Astrocyte (in vitro differentiated cells and primary cell): ENCODE data around the gene AK8. TPM values are rescaled to one million over a fixed set of nuclear protein-coding genes. Genes with fewer than 3 reads are reported as not detected.

Experiments used
- DNase-seq: peaks from one replicate; pipeline ENCODE4 v3.0.0-alpha.2; 2010; ENCODE audit warnings: low read depth
- FAIRE-seq: peaks from 2 replicates; lab custom pipeline; 2011; peaks lifted over from hg19 to GRCh38; lab: Jason Lieb, UNC
- H2AFZ ChIP-seq: 2 replicates; pipeline ENCODE4 v1.6.0; 2012; ENCODE audit warnings: low read depth, low read length, inconsistent platforms
- H3K27ac ChIP-seq: 2 replicates; pipeline ENCODE4 v1.5.1; 2011; ENCODE audit warnings: low read depth, low read length, inconsistent platforms
- H3K27me3 ChIP-seq: 2 replicates; pipeline ENCODE4 v1.6.0; 2011; ENCODE audit warnings: low read length, inconsistent platforms; ENCODE audit not compliant: insufficient read depth
- H3K36me3 ChIP-seq: 2 replicates; pipeline ENCODE4 v1.5.1; 2011; ENCODE audit warnings: low read length, inconsistent platforms; ENCODE audit not compliant: insufficient read depth
- H3K4me1 ChIP-seq: 2 replicates; pipeline ENCODE4 v1.5.1; 2011; ENCODE audit warnings: low read length, inconsistent platforms; ENCODE audit not compliant: insufficient read depth
- H3K4me2 ChIP-seq: 2 replicates; pipeline ENCODE4 v1.6.0; 2012; ENCODE audit warnings: low read length, inconsistent platforms
- H3K4me3 ChIP-seq: 2 replicates; pipeline ENCODE4 v1.5.1; 2011; ENCODE audit warnings: low read depth, mild to moderate bottlenecking, low read length, inconsistent platforms; ENCODE audit not compliant: insufficient read depth
- H3K79me2 ChIP-seq: 2 replicates; pipeline ENCODE4 v1.6.0; 2012; ENCODE audit warnings: mild to moderate bottlenecking, low read length, inconsistent platforms; ENCODE audit not compliant: insufficient read depth
- H3K9ac ChIP-seq: 2 replicates; pipeline ENCODE4 v1.6.0; 2012; ENCODE audit warnings: mild to moderate bottlenecking, low read length, inconsistent platforms
- H3K9me3 ChIP-seq: 2 replicates; pipeline ENCODE4 v1.5.1; 2012; ENCODE audit warnings: low read depth, mild to moderate bottlenecking, low read length, inconsistent platforms; ENCODE audit not compliant: insufficient read depth
- H4K20me1 ChIP-seq: 2 replicates; pipeline ENCODE4 v1.6.0; 2012; ENCODE audit warnings: low read length, inconsistent platforms; ENCODE audit not compliant: insufficient read depth
- H3K27ac Mint-ChIP-seq: one replicate; pipeline ENCODE4 v1.8.0; 2021; ENCODE audit warnings: mild to moderate bottlenecking, mixed read lengths; ENCODE audit not compliant: unreplicated experiment
- H3K27me3 Mint-ChIP-seq: one replicate; pipeline ENCODE4 v1.8.0; 2021; ENCODE audit warnings: low read depth, mixed read lengths; ENCODE audit not compliant: unreplicated experiment
- H3K36me3 Mint-ChIP-seq: one replicate; pipeline ENCODE4 v1.8.0; 2021; ENCODE audit warnings: low read depth, mixed read lengths; ENCODE audit not compliant: unreplicated experiment
- H3K4me1 Mint-ChIP-seq: one replicate; pipeline ENCODE4 v1.8.0; 2021; ENCODE audit warnings: low read depth, mixed read lengths; ENCODE audit not compliant: unreplicated experiment
- H3K4me3 Mint-ChIP-seq: one replicate; pipeline ENCODE4 v1.8.0; 2021; ENCODE audit warnings: mild to moderate bottlenecking, moderate library complexity, mixed read lengths; ENCODE audit not compliant: unreplicated experiment
- H3K9me3 Mint-ChIP-seq: one replicate; pipeline ENCODE4 v1.8.0; 2021; ENCODE audit warnings: mild to moderate bottlenecking, mixed read lengths; ENCODE audit not compliant: unreplicated experiment
- CTCF ChIP-seq: IDR thresholded peaks from 2 replicates; pipeline ENCODE4 v1.5.1; 2011; ENCODE audit warnings: low read depth, mild to moderate bottlenecking, inconsistent platforms, low read length, moderate library complexity; ENCODE audit not compliant: insufficient read depth
- EZH2 ChIP-seq: IDR thresholded peaks from 2 replicates; pipeline ENCODE4 v1.6.1; 2012; ENCODE audit warnings: mild to moderate bottlenecking, low read length, inconsistent platforms; ENCODE audit not compliant: insufficient read depth
- total RNA-seq: library from RNA; stranded (reverse); gene quantifications from 2 replicates; pipeline ENCODE4 v1.2.1, GENCODE V29; 2021

Gene AK8
- total RNA-seq, 1 donor from 2014 or later: 0.27 TPM

- FAIRE-seq: no peak
- TF ChIP-seq CTCF: no peak
- TF ChIP-seq EZH2: no peak
- no peaks in the 10 kb centered on the region for H3K36me3 Mint-ChIP-seq
Measured at GRCh38 chr9:132710333-132710732, 167.8 kb downstream of the AK8 start.

GRCh38 chr9:132708769-132709430, 169.2 kb downstream of the AK8 start:
- Mint-ChIP-seq H3K36me3 (no peaks in the 10 kb centered on the region), H3K27ac (no peak overlapping the region), H3K4me3 (no peak overlapping the region), H3K4me1 (no peaks in the 10 kb centered on the region), H3K9me3 (peaks cover 2% of the 10 kb centered on the region), H3K27me3 (peaks cover 21% of the 10 kb centered on the region)
- H3K27ac ChIP-seq: no peak overlapping the region
- H4K20me1 ChIP-seq: no peaks in the 10 kb centered on the region
- H3K36me3 ChIP-seq: no peaks in the 10 kb centered on the region
- no peak overlapping the region for H3K4me2 ChIP-seq
- no peak overlapping the region for H2AFZ ChIP-seq
- no peaks in the 10 kb centered on the region for H3K4me1 ChIP-seq
- H3K9me3 ChIP-seq: no peaks in the 10 kb centered on the region
- no peak for DNase-seq
- no peak overlapping the region for H3K4me3 ChIP-seq
- H3K9ac ChIP-seq: no peak overlapping the region
- peaks cover 9% of the 10 kb centered on the region for H3K27me3 ChIP-seq
- TF ChIP-seq EZH2: no peak
- no peak for TF ChIP-seq CTCF
- H3K79me2 ChIP-seq: no peaks in the 10 kb centered on the region
- FAIRE-seq: no peak

More at GRCh38 chr9:132710333-132710732, 167.8 kb downstream of the AK8 start:
- H3K4me2 ChIP-seq: no peak overlapping the region
- H3K36me3 ChIP-seq: no peaks in the 10 kb centered on the region
- no peak overlapping the region for H3K4me3 ChIP-seq
- Mint-ChIP-seq H3K4me3 (no peak overlapping the region), H3K27ac (no peak overlapping the region), H3K9me3 (peaks cover 2% of the 10 kb centered on the region), H3K27me3 (peaks cover 19% of the 10 kb centered on the region), H3K4me1 (no peaks in the 10 kb centered on the region)
- no peaks in the 10 kb centered on the region for H3K4me1 ChIP-seq
- no peak for DNase-seq
- H3K27me3 ChIP-seq: peaks cover 9% of the 10 kb centered on the region
- no peaks in the 10 kb centered on the region for H3K9me3 ChIP-seq
- no peak overlapping the region for H3K27ac ChIP-seq
- H3K79me2 ChIP-seq: no peaks in the 10 kb centered on the region
- no peak overlapping the region for H3K9ac ChIP-seq
- no peaks in the 10 kb centered on the region for H4K20me1 ChIP-seq
- no peak overlapping the region for H2AFZ ChIP-seq

- Mint-ChIP-seq H3K4me3 (no peak overlapping the region), H3K36me3 (no peaks in the 10 kb centered on the region)
Measured at GRCh38 chr9:132708239-132708638, 169.8 kb downstream of the AK8 start.

More at GRCh38 chr9:132708239-132708638, 169.8 kb downstream of the AK8 start:
- no peaks in the 10 kb centered on the region for H3K4me1 ChIP-seq
- no peak overlapping the region for H3K4me3 ChIP-seq
- no peak overlapping the region for H2AFZ ChIP-seq
- no peak overlapping the region for H3K27ac ChIP-seq
- TF ChIP-seq EZH2 (no peak), CTCF (no peak)
- no peaks in the 10 kb centered on the region for H3K4me1 Mint-ChIP-seq
- H3K4me2 ChIP-seq: no peak overlapping the region
- H3K79me2 ChIP-seq: no peaks in the 10 kb centered on the region
- H3K27me3 Mint-ChIP-seq: peaks cover 22% of the 10 kb centered on the region
- FAIRE-seq (no peak), DNase-seq (no peak)
- no peaks in the 10 kb centered on the region for H3K9me3 ChIP-seq
- no peaks in the 10 kb centered on the region for H3K36me3 ChIP-seq
- H3K9me3 Mint-ChIP-seq: peaks cover 2% of the 10 kb centered on the region
- H3K9ac ChIP-seq: no peak overlapping the region
- no peaks in the 10 kb centered on the region for H4K20me1 ChIP-seq
- H3K27me3 ChIP-seq: peaks cover 9% of the 10 kb centered on the region
- H3K27ac Mint-ChIP-seq: no peak overlapping the region
